Mammary epithelial cell (primary cell): ENCODE measurements around the gene NEU3.

Experiments used
- CTCF ChIP-seq, 2 donors: IDR thresholded peaks in 1 of 2; conservative IDR thresholded peaks in 1 of 2; 2 replicates each; pipeline ENCODE4 v1.5.1; 2011 to 2012; ENCODE audit warnings: inconsistent platforms in 2 of 2, low read length in 2 of 2, mild to moderate bottlenecking in 2 of 2, control low read depth in 1 of 2, low read depth in 1 of 2; ENCODE audit not compliant: insufficient read depth in 1 of 2; ENCODE audit errors: extremely low read depth in 1 of 2
- EZH2 ChIP-seq: IDR thresholded peaks from 2 replicates; pipeline ENCODE4 v1.6.1; 2012; ENCODE audit warnings: low read length, inconsistent platforms, borderline replicate concordance

DNA sequence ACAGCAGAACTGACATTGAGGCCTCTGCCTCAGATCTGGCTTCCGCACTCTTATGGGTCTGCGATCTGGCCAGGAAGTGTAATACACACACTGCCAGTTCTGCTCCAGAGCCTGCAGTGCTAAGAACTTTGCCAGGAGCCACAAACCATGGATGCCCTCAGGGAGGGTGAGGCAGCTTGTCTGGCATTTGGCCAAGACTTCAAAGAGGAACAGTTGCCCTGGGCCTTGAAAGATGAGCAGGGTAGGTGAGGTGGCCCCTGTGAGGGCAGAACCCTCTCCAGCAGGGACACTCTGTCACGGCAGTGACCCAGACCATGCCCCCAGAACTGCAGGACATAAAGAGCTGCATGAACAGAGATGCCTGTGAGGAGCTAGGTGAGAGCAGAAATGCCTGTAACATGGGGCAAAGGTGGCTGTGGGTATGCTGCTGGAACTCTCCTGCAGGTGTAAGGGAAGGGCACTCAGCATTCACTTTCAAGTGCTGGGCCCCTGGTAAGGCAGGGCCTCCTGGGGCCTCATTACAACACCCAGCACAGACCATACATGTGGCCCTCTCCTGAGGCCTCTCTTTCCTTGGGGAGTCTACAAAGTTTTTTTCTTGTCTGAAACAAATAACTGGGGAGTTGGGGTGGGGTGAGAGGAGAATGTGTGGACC is 47.3 kb downstream of the NEU3 start:
- TF ChIP-seq CTCF (conservative IDR thresholded peaks at IDR 0.05 in 1 of 2, IDR thresholded peaks at IDR 0.05 in 1 of 2; ENCODE audit: extremely low read depth in 1 of 2, insufficient read depth in 1 of 2, low read depth in 1 of 2, low read length in 2 of 2), result no peak
- no peak for TF ChIP-seq EZH2
